ENCODE data around the gene MAGOHB.
"Not testable (repeated sequence)": the region's sequence is repeated elsewhere in the genome, so short reads cannot be mapped to it uniquely, and the experiment has no call there.

The MAGOHB gene

DNA sequence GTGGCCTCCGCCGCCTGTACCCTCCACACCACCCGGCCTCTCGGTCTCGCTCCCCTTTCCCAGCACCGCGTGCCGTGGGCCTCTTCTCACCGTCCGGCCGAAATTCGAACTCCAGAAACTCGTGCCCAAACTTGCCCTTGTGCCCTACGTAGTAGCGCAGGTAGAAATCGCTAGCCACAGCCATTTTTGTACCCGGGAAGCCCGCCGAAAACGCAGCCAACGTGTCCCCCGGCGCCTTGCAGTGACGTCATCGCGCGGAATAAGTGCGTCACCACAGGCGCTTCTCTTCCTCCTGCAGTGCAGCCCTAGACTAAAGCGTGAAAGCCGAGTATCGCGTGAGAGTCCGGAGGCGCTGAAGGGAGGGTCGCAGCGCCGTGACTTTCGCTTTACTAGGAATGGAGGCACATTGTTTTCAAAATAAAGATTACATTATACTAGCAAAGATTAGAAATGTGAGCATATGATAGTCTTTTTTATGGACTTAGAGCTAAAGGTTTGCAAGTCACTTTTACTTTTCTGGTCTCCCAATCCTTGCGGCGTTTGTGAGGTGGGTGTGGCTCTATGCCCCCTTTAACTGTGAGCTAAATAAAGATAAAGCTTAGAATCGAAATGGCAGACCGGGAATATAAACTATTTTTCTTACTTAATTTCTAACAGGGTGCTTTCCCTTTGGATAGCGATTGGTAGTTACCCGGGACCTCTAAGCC is at the start of gene MAGOHB:
TSS of gene MAGOHB (minus strand) at position 261 of the 707 bp plus-strand sequence. CDS start at position 184, 77 bp downstream.
- DNase-seq (ENCODE audit: low read depth in 2 of 2) = peak; percentile 95 to 100

DNA sequence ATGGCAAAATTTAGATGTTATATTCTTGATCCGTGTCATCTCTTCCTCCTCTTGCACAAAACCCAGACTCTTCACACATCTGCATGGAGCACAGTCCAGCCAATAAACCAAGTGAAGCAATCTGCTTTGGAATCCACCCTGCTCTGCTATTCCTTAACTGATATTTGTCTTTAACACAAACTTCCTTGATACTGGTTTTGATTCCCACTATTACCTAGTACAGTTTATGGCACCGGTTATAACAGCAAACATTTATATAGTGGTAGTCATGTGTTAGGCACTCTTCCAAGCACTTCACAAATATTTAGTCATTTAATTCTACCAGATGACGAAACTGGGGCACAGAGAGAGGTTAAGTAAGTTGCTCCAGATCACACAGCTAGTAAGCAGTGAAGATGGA is 47.9 kb upstream of the MAGOHB start:
- DNase-seq (ENCODE audit: low read depth in 2 of 2) = no peak

DNA sequence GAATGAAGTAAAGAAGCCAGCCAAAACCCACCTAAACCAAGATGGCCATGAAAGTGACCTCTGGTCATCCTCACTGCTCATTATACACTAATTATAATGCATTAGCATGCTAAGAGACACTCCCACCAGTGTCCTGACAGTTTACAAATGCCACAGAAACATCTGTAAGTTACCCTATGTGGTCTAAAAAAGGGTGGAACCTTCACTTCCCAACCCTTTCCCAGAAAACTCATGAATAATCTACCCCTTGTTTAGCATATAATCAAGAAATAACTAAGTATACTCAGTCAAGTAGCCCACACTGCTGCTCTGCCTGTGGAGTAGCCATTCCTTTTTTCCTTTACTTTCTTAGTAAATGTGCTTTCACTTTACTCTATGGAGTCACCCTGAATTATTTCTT is 40.6 kb upstream of the MAGOHB start:
- no peak for DNase-seq (ENCODE audit: low read depth in 2 of 2)

DNA sequence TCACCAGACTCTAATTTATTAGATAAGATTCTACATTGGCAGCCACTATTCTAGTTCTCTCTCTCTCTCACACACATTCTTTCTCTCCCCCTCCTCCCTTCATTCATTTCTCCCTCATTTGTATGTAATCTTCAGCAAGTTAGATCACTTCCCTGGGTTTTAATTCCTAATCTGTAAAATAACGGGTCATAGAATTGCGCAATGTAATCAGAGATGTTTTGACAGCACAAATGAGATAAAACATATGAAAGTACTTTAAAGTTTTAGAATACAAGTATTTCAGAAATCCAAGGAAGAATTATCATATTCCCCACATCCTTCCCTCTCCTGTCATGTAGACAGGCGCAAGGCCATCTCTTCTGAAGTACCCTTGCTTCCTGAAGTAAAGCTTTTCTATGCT is 38.8 kb upstream of the MAGOHB start:
- no peak for DNase-seq (ENCODE audit: low read depth in 2 of 2)

DNA sequence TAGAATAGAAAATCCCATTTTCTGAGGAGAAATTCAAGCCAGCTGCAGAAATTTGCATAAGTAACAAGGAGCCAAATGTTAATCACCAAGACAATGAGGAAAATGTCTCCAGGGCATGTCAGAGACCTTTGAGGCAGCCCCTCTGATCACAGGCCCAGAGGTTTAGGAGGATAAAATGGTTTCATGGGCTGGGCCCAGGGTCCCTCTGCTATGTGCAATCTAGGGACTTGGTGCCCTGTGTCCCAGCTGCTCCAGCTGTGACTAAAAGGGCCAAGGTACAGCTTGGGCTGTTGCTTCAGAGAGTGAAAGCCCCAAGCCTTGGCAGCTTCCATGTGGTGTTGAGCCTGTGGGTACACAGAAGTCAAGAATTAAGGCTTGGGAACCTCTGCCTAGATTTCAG is 33.2 kb upstream of the MAGOHB start:
- not testable (repeated sequence) for DNase-seq (ENCODE audit: low read depth in 2 of 2)

DNA sequence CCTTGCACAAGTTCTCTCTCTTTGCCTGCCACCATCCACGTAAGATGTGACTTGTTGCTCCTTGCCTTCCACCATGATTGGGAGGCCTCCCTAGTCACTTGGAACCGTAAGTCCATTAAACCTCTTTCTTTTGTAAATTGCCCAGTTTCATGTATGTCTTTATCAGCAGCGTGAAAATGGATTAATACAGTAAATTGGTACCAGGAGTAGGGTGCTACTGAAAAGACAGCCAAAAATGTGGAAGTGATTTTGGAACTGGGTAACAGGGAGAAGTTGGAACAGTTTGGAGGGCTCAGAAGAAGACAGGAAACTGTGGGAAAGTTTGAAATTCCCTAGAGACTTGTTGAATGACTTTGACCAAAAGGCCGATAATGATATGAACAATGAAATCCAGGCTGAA is 32.5 kb upstream of the MAGOHB start:
- no peak for DNase-seq (ENCODE audit: low read depth in 2 of 2)

DNA sequence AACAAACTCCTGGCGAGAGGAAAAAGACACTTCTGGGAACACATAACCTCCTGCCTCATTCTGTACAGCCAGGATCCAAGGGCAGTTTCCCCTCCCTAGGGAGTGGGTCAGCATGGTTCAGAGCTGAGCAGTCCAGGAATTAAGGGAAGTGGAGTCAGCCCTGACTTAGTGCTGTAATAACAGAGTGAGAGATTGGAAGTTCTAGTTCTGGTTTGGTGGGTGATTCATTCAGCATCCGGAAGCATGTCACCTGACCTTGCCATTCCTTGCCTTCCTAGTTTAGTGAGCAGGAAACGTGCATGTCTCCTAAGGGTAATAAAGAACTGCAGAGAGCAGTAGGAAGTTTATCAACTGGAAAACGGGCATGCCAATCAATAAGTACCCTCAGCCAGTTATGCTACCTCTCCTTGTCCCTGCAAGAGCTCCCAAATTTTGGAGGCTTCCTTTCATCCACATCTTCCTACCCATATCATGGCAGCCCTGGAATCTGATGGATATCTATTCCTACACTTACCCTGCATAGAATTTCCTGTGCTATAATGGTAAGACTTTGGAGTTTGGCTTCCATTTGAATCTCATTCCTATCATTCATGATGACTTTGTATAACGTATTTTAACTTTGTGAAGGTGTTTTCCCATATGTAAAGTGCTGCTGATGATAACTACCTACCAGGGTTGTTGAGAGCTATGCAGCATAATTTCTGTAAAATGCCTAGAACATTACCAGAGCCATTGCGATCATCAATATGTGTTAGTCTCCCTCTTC is 28.5 kb upstream of the MAGOHB start:
- no peak for DNase-seq (ENCODE audit: low read depth in 2 of 2)

DNA sequence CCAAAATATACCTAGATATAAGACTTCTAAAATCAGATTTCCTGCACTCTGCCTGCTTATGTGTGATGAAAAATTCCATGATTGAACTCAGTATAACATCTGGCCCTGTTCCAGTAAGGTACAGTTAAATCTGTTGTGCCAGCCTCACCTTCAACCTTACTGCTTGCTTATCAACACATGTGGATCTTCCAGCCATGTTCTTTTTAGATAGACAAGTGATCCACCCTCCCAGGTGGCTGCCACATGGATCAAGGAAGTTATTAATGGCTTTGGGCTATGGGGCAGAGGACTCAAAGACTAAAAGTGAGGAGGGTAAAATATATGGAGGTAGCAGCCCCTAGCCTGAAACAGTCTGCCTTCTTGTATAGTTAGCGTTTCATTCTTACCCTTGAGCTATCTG is 25.3 kb upstream of the MAGOHB start:
- DNase-seq (ENCODE audit: low read depth in 2 of 2) = no peak

DNA sequence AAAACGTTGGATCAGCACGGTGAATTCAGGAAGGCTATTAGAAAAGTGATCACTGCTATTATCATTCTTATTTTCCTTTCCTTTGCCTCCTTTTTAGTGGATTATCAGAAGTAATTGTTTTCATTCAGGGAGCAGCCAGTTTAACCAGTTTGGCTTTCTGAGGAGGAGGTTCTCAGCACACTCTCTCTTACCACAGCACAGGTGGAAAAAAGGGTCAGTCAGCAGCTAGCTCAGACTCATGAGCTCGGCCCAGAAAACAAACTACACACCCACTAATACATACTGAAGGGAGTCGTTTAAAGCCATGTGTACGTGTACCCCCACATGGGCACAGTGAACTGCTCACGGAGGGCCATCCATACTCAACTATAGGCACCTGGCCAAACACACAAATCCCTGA is 23.2 kb upstream of the MAGOHB start:
- no peak for DNase-seq (ENCODE audit: low read depth in 2 of 2)

- no peak for DNase-seq (ENCODE audit: low read depth in 2 of 2)
These were observed 22.7 kb upstream of the MAGOHB start for GRCh38 chr12:10636124-10636523.

GRCh38 chr12:10635306-10635705 is 21.9 kb upstream of the MAGOHB start:
- no peak for DNase-seq (ENCODE audit: low read depth in 2 of 2)

DNA sequence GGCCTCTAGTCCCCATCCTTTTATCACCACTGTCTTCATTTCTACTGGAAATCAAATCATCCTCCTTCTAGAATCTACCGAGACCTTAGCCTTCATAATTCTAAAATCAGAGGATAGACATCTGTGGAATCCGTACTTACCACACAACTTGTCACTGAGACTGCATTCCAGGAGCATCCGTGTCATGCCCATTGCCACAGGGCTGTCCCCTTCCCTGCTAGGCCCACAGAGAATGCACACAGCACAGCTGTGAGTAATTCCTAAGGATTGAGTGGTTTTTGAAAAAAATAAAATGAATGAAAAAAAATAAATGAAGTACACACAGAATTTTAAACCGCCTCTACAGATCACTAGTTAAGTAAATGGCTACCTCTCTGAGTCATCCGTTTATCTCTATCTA is 21.0 kb upstream of the MAGOHB start:
- no peak for DNase-seq (ENCODE audit: low read depth in 2 of 2)

- DNase-seq (ENCODE audit: low read depth in 2 of 2) = no peak
These were observed 20.1 kb upstream of the MAGOHB start for GRCh38 chr12:10633541-10633940.

DNA sequence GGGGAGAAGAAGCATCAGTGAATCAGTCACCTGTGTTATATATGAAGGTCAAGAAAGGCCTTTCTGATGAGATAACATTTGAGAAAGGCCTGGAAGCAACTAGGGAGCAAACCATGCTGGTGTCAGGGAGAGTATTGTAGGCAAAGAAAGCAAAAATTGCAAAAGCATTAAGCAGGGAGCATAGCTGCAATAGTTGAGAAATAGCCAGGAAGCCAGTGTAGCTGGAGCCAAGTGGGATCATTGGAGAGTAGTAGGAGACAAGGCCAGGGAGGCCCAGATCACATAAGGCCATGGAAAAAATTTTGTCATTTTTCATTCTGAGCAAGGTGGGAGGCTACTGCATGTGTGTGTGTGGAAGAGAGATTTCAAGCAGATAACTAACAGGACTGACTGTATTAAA is 18.8 kb upstream of the MAGOHB start:
- DNase-seq (ENCODE audit: low read depth in 2 of 2) = no peak

- DNase-seq (ENCODE audit: low read depth in 2 of 2) = no peak
These were observed 11.2 kb upstream of the MAGOHB start for GRCh38 chr12:10624605-10625004.

DNA sequence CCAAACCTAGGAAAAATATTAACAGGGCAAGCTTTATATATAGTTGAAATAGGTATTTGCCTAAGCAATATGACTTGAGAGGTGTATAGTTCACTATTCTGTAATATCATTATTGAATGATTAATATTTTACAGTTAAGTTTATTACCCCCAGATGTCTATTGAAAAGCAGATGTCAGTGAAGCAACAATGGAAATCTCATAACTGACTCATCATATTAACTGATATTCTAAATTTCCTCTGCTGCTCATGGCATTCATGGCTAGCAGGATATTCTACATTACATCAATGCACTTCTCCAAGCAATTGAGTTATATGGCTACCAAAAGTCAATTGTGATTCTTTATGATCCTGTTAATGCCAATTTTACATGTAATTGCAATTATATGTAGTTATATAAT is 9.7 kb upstream of the MAGOHB start:
- DNase-seq (ENCODE audit: low read depth in 2 of 2) = no peak

DNA sequence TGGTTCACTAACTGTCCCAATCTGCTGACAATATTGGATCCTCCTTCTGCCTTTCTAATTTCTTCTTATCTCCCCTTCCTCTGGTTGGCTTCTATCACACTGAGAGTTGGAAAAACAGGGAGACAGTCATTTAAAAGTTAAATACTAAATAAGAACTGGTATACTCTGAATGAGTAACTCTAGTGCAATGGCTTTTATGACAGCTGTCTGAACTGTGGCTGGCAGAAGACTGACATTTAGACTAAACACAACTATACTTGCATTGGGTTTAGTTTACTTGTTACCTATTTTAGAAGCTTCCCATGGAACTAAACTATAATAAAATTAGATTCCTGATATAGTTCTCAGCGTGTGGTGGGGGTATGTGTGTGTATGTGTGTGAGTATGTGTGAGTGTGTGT is 7.9 kb upstream of the MAGOHB start:
- DNase-seq (ENCODE audit: low read depth in 2 of 2) = no peak

DNA sequence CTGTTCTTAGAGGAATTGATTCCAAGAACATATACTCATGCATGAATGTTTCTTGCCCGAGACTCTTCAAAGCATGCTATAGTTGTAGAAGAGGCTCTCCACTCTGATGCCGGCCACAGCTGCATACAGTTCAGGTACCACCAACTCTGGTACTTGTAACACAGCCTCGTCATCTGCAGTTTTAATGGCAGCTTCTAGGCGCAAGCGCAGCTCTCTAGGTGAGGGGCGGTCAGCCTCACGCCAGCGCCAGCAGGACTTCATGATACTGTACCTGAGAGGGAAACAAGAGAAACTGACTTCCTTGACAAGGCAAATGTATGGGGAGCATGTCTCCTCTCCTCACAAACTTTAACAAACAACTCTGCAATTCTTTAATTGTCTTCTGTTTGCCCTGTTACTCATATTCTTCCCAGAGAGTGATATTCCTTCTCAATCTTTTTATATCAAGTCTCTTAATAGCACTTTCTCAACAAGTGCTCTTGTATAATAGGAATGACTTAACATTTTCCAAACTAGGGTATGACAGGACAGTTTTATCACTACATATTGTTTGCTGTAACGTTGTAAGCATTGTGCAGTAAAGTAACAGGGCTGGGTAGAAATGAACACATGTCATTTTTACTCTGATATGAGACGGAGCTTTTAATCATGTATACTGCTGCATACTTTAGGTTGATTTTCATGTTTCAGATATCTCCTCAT is 6.8 kb upstream of the MAGOHB start:
- DNase-seq (ENCODE audit: low read depth in 2 of 2) = no peak

GRCh38 chr12:10618338-10618987 is 5.1 kb upstream of the MAGOHB start:
- DNase-seq (ENCODE audit: low read depth in 2 of 2) = no peak

- no peak for DNase-seq (ENCODE audit: low read depth in 2 of 2)
These were observed 4.5 kb upstream of the MAGOHB start for GRCh38 chr12:10617863-10618262.

DNA sequence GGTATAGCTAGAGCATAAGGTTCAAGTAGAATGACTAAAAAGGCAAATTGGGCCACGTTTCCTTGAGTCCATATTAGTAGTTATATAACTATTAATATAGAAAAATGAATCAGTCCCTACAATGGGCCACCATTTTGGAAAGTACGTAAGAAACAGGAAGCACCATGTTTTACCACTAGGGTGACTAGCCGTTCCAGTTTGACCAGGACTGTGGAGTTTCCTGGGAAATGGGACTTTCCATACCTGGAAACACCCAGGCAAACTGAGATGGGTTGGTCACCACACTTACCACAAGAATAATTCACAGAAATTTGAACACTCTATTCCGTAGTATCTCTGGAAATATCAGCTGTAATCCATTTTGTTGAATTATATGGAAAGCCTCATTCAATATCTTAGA is 2.1 kb upstream of the MAGOHB start:
- DNase-seq (ENCODE audit: low read depth in 2 of 2) = no peak

DNA sequence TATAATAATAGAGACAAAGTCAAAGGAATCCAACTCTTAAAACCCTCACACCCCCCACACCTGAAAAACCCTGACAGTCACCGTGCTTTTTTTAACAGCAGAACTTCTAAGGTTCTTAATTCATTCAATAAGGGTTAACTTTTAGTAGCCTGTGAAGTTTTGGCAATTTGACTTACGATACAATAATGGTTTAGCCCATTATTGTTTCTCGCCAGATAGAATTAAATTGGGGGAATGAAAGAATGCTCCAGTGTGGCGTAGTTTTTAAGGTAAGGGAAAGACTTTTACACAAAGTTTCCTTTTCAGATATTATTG is 604 bp upstream of the MAGOHB start:
- no peak for DNase-seq (ENCODE audit: low read depth in 2 of 2)

DNA sequence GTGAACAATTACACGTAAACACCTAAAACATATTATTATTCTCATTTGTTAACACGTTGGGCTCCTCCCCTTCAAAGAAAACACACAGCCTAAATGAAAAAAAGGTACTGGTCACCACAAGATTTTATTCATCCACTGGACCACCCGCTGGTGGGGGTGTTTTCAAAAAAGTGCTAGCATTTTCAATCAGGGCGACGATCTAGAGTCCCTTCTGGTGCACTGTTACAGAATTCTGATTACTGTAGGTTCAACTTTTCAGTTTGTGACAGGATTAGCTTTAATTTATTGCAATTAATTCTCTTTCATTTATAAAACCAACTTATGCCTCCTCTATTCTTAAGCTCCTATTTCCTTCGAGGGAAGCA is 443 bp downstream of the MAGOHB start:
- DNase-seq (ENCODE audit: low read depth in 2 of 2) = no peak

Measured in stimulated activated CD8-positive, alpha-beta memory T cell treated with anti-CD3 and anti-CD28 coated beads, Interleukin-2, amount 100 ng/mL, for 48 hours (primary cell).